Measurements from ENCODE around the gene KCNQ1. TPM values are rescaled to one million over a fixed set of nuclear protein-coding genes. Genes with fewer than 3 reads are reported as not detected.

KCNQ1 gene
- polyA plus RNA-seq, 1 of the 3 experiments (the other 2 are of a cell fraction) = 0.05 TPM

DNA sequence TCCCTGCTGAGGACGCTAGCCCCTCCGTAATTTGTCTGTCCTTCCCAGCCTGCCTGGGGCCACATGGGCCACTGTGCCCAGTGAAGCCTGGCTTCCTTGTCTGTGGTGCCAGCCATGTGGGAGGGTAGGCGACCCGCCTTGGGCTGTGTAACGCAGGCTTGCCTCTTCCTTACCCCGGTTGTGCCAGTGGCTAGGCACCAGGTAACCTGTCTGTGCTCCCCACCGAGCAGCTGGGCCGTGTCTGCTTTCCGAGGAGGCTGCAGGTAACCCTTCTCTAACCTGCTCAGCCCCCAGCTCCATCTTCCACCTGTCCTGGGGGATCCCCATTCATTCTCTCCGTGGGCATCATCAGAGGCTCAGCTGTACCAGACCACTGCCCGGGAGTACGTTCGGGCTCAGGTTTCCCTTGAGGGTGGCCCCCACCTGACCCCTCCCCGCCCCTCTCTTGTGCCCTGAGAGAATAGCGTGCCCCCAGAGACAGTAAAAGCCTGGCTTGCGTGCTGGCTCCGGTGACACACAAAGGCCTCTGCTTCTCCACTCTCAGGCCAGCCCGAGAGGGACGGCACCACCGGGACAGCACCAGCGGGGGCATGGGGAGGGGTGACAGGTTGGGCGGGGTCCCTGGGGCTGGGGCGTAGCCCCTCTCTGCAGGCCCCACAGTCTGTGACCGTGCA is 361.7 kb downstream of the KCNQ1 start:
- CTCF ChIA-PET = interaction anchor here (0.9 to 1.0 kb wide), 2 partner anchors 27 to 386 kb away, joined by 3 read pairs; no protein-coding TSS in a partner anchor
- 68% methylated on average over 17 of the region's 24 CpGs for WGBS (ENCODE audit: low lambda C conversion rate)
- TF ChIP-seq RCOR1 (IDR thresholded peaks at IDR 0.05; ENCODE audit: low read length) (no peak), TEAD4 (IDR thresholded peaks at IDR 0.05; ENCODE audit: borderline replicate concordance, insufficient read depth) (no peak), RFX5 (IDR thresholded peaks at IDR 0.05; ENCODE audit: low read length) (no peak), ELF1 (IDR thresholded peaks at IDR 0.05) (no peak), EP300 (IDR thresholded peaks at IDR 0.05; ENCODE audit: borderline replicate concordance in 1 of 2, low read depth in 1 of 2, low read length in 1 of 2) (no peak)
- TF ChIP-seq, protein P1, sequence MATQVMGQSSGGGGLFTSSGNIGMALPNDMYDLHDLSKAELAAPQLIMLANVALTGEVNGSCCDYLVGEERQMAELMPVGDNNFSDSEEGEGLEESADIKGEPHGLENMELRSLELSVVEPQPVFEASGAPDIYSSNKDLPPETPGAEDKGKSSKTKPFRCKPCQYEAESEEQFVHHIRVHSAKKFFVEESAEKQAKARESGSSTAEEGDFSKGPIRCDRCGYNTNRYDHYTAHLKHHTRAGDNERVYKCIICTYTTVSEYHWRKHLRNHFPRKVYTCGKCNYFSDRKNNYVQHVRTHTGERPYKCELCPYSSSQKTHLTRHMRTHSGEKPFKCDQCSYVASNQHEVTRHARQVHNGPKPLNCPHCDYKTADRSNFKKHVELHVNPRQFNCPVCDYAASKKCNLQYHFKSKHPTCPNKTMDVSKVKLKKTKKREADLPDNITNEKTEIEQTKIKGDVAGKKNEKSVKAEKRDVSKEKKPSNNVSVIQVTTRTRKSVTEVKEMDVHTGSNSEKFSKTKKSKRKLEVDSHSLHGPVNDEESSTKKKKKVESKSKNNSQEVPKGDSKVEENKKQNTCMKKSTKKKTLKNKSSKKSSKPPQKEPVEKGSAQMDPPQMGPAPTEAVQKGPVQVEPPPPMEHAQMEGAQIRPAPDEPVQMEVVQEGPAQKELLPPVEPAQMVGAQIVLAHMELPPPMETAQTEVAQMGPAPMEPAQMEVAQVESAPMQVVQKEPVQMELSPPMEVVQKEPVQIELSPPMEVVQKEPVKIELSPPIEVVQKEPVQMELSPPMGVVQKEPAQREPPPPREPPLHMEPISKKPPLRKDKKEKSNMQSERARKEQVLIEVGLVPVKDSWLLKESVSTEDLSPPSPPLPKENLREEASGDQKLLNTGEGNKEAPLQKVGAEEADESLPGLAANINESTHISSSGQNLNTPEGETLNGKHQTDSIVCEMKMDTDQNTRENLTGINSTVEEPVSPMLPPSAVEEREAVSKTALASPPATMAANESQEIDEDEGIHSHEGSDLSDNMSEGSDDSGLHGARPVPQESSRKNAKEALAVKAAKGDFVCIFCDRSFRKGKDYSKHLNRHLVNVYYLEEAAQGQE (IDR thresholded peaks at IDR 0.05; ENCODE audit: low read depth, low read length) = no peak
- Histone ChIP-seq H3K4me3 (ENCODE audit: low read depth in 2 of 2, low read length in 1 of 2) (no peak overlapping the region), H3K79me2 (ENCODE audit: insufficient read depth) (no peaks in the 10 kb centered on the region), H3K9me2 (no peaks in the 10 kb centered on the region), H3F3A (replicated peaks; ENCODE audit: insufficient read depth) (no peaks in the 10 kb centered on the region), H3K9me3 (no peaks in the 10 kb centered on the region), H3K4me2 (no peak overlapping the region), H2AFZ (ENCODE audit: low read depth) (no peak overlapping the region), H3K27me3 (ENCODE audit: insufficient read depth) (no peaks in the 10 kb centered on the region), H3K36me3 (replicated peaks in 1 of 2; ENCODE audit: control insufficient read depth in 1 of 2, insufficient read depth in 2 of 2, low read length in 1 of 2) (no peaks in the 10 kb centered on the region), H3K4me1 (ENCODE audit: control insufficient read depth in 1 of 2, insufficient read depth in 2 of 2, low read depth in 1 of 2, low read length in 1 of 2) (peaks cover 0 to 5% of the 10 kb centered on the region in 2 experiments; a peak in 1 of 4 replicates), H3K27ac (ENCODE audit: low read depth in 2 of 2, low read length in 1 of 2) (no peak overlapping the region), H3K9ac (no peak overlapping the region), H4K20me1 (ENCODE audit: insufficient read depth) (no peaks in the 10 kb centered on the region)
- POLR2A ChIA-PET = no interaction called here
- no peak for DNase-seq

DNA sequence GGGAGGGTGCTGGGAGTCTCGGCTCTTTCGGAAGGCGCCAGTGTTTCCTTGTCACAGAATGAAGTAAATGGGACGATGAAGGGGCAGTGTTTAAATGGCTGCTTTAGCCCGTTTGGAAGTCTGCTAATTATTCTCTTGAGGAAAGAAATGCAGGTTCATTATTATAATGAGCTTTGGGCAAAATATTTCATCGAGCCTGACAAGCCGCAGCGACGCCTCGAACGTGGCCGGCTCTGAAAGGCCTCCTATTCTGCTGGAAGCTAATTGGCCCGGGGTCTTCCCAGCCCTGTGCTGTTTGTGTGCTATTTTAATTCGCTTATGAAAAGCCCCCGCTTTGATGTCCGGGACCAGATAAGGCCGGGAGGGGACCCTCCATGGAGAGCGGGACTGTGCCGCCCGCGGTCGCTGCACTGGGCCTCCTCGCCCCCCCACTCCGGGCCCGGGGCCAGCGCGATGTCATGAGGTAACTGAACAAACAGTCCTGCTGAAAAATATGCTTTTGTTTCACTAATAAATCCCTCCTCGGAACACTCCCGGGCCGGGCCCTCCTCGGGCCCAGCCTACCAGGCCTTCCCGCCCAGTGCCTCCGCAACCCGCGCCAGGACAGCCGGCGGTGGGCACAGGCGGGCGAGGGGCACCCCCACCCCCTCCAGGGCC is 362.3 kb downstream of the KCNQ1 start:
- Histone ChIP-seq H3K9me2 (no peaks in the 10 kb centered on the region), H3K4me2 (no peak overlapping the region), H3K9me3 (no peaks in the 10 kb centered on the region), H4K20me1 (ENCODE audit: insufficient read depth) (no peaks in the 10 kb centered on the region), H3K4me1 (ENCODE audit: control insufficient read depth in 1 of 2, insufficient read depth in 2 of 2, low read depth in 1 of 2, low read length in 1 of 2) (peaks cover 0 to 5% of the 10 kb centered on the region in 2 experiments; a peak in 1 of 4 replicates), H3K27ac (ENCODE audit: low read depth in 2 of 2, low read length in 1 of 2) (no peak overlapping the region), H3K4me3 (ENCODE audit: low read depth in 2 of 2, low read length in 1 of 2) (no peak overlapping the region), H3K27me3 (ENCODE audit: insufficient read depth) (no peaks in the 10 kb centered on the region), H3K79me2 (ENCODE audit: insufficient read depth) (no peaks in the 10 kb centered on the region), H3F3A (replicated peaks; ENCODE audit: insufficient read depth) (no peaks in the 10 kb centered on the region), H3K36me3 (replicated peaks in 1 of 2; ENCODE audit: control insufficient read depth in 1 of 2, insufficient read depth in 2 of 2, low read length in 1 of 2) (no peaks in the 10 kb centered on the region), H2AFZ (ENCODE audit: low read depth) (no peak overlapping the region), H3K9ac (no peak overlapping the region)
- 47% methylated on average over 31 of the region's 39 CpGs for WGBS (ENCODE audit: low lambda C conversion rate)
- POLR2A ChIA-PET = no interaction called here
- CTCF ChIA-PET = interaction anchor here (0.9 to 1.0 kb wide), 2 partner anchors 28 to 386 kb away, joined by 3 read pairs; no protein-coding TSS in a partner anchor
- DNase-seq = peak; percentile 67
- TF ChIP-seq TEAD4 (IDR thresholded peaks at IDR 0.05; ENCODE audit: borderline replicate concordance, insufficient read depth) (no peak), GABPA (IDR thresholded peaks at IDR 0.05; ENCODE audit: low read depth) (no peak), TAF1 (IDR thresholded peaks at IDR 0.05; ENCODE audit: borderline replicate concordance, low read depth, low read length) (no peak), RFX5 (IDR thresholded peaks at IDR 0.05; ENCODE audit: low read length) (no peak), CHD2 (IDR thresholded peaks at IDR 0.05; ENCODE audit: low read length, partially characterized antibody) (no peak), GATA2 (CRISPR knock-in tag; IDR thresholded peaks at IDR 0.05) (no peak), FOXM1 (IDR thresholded peaks at IDR 0.05; ENCODE audit: low read depth) (no peak), NFIC (IDR thresholded peaks at IDR 0.05; ENCODE audit: borderline replicate concordance) (no peak), SIN3A (IDR thresholded peaks at IDR 0.05; ENCODE audit: borderline replicate concordance, low read depth, low read length) (no peak), POLR2AphosphoS5 (IDR thresholded peaks at IDR 0.05; ENCODE audit: low read depth, low read length) (no peak), YY1 (IDR thresholded peaks at IDR 0.05; ENCODE audit: low read depth) (no peak)
- TF ChIP-seq, protein P2, sequence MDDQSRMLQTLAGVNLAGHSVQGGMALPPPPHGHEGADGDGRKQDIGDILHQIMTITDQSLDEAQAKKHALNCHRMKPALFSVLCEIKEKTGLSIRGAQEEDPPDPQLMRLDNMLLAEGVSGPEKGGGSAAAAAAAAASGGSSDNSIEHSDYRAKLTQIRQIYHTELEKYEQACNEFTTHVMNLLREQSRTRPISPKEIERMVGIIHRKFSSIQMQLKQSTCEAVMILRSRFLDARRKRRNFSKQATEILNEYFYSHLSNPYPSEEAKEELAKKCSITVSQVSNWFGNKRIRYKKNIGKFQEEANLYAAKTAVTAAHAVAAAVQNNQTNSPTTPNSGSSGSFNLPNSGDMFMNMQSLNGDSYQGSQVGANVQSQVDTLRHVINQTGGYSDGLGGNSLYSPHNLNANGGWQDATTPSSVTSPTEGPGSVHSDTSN (IDR thresholded peaks at IDR 0.05) = no peak
- TF ChIP-seq, protein P1 (IDR thresholded peaks at IDR 0.05; ENCODE audit: low read depth, low read length) = no peak

All from SK-N-SH (cell line).